HG03558 (cell line): ENCODE results near the gene CYBA.

ENCODE experiments used
- ATAC-seq: cut with Tn5 transposase; IDR thresholded peaks from one replicate; pipeline ENCODE4 v1.9.1; 2021; ENCODE audit warnings: moderate number of reproducible peaks; ENCODE audit not compliant: unreplicated experiment; ENCODE audit errors: extremely low read depth

CYBA gene

DNA sequence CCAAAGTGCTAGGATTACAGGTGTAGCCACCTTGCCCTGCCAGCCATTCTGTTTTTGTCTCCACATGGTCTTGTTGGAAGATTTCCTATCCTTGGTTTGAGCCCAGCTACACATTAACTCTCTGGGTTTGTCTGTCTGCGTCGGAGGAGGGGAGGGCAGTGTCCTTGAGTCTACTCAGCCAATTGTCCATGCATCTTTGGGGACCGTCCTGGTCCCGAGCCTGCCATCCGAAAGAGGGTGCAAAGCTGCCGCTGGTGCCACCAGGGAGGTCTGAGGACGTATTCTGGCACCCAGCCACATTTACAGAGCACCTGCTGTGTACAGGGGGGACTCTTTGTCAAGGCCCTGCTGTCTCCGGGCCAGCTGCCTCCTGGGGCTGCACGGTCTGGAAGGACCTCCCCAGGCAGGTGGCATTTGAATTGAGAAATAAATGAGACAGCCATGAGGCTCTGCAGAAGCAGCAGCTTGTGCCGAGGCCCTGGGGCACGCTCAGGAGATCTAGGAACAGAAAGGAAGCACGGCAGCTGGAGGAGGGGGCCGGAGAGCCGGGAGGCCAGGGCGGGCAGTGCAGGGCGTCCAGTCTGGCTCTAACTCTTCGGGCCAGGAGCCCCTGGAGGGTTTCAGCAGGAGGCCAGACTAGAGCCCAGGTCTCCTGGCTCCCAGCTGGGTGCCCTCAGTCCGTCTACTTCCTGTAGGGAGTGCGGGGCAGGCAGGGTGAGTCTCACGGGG is 1.5 kb downstream of the CYBA start:
- ATAC-seq: no peak

DNA sequence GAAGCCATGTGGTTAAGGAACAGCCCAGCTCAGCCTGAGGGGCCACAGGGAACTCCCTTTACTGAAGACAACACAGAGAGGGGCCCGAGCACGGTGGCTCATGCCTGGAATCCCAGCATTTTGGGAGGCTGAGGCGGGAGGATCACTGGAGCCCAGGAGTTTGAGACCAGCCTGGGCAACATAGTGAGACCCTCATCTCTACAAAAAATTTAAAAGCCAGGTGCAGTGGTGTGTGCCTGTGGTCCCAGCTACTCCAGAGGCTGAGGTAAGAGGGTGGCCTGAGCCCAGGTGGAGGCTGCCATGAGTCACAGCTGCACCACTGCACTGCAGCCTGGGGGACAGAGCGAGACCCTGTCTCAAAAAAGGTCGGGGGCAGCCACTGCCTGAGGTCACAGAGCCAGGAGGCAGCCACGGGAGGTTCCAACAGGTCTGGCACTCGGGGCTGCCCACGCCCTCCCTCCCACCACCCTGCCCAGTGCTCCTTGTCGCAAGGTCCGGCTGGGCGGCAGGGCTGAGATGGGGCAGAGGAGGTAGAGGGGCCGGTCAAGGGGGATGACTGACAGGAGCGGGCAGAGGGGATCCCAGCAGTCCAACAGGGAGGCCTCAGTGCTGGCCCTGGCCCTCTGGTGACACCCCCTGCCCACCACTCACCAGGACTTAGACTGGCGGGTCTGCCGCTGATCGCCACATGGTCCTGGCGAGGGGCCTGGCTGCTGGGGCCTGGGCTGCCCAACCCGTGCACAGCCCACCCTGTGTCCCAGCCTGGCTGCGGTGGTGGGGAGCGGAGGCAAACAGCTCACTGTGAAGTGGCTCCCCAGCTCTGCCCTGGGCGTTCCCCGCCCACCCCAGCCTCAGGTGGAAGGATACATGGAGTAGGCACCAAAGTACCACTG is 3.4 kb downstream of the CYBA start:
- no peak for ATAC-seq

DNA sequence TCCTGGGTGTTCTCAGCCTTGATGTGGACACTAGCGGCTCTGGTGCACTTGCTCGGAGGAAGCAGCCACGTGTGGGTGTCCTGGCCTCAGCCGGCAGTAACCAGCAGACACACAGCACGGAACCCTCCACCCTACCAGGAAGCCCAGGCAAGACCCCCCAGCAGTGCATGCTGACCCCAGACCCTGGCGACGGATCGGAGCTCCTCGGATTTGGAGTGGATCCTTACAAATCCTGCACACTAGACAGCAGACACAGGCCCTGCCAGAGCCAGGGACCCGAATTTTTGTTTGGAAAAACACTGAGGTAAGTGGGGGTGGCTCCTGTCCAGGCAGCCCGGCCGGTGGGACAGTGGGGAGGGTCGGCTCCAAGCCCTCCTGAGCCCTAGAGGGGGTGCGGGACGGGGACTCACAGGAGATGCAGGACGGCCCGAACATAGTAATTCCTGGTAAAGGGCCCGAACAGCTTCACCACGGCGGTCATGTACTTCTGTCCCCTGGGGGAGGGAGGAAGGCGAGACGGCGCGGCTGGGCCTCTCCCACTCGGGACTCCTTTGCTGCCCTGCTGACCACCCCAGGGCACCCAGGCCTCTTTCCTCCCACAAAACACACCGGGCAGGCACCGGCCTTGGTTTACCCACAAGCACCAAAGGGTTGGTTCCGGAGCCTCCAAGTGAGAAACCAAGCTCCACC is 4.4 kb downstream of the CYBA start:
- no peak for ATAC-seq

DNA sequence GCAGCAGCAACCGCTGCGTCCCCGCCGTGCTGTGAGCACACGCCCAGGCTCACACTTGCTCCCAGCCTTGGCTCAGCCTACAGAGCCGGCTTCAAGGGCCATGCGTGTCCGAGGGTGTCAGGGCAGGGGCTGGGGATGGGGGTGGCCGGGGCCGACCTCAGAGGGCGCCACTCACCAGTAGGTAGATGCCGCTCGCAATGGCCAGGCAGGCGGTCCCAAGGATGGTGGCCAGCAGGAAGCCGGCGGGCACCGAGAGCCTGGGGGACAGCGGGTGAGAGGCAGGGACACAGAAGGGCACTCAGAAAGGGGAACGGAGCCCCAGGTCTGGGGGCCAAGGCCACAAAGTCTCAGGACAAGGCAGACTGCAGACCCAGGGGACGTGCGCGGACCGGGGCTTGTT is 4.9 kb downstream of the CYBA start:
- no peak for ATAC-seq

GRCh38 chr16:88645455-88645854 is 5.4 kb downstream of the CYBA start:
- ATAC-seq: no peak

DNA sequence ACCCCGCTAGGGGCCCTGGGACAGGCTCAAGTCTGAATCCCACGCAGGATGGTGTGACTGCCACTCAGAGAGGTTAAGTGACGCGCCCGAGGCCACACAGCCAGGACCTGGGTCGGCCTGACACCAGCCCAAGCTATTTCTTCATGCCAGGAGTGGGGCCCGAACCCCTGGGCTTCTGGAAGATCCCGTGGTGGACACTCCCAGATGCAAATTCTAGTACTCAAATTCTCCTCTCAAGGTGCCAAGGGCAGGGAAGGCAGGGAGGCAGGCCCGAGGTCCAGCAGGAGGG is 7.3 kb downstream of the CYBA start:
- ATAC-seq: no peak

DNA sequence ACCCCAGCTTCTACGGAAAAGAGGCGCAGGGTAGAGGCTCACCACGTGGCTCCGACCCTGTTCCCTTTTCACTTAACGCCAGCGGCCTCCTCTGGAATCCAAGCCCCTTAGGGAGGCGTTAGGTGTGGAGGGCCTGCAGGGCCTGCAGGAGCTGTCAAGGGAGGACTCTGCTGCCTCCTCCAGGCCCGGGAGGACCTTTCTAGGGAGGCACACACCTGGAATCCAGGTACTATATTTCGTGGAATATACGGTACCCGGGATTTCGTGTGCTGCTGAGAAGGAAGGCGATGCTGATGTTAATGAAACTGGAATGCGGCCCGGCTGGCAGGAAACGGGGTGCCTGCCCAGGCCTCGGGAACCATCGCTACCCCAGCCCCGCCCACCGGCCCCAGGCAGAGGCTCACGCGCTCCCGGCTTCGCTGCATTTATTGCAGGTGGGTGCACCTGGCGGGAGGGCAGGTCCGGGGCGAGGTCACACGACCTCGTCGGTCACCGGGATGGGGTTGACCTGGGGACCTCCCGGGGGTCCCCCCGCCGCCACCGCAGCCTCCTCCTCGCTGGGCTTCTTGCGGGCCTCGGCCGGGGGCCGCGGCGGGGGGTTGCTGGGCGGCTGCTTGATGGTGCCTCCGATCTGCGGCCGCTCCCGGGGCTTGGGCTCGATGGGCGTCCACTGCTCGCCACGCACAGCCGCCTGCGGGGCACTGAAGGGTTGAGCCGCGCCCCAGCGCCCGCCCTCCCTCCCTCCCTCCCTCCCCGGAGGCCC is 7.8 kb downstream of the CYBA start:
- no peak for ATAC-seq

GRCh38 chr16:88640498-88641247 is 10.2 kb downstream of the CYBA start:
- ATAC-seq: no peak

DNA sequence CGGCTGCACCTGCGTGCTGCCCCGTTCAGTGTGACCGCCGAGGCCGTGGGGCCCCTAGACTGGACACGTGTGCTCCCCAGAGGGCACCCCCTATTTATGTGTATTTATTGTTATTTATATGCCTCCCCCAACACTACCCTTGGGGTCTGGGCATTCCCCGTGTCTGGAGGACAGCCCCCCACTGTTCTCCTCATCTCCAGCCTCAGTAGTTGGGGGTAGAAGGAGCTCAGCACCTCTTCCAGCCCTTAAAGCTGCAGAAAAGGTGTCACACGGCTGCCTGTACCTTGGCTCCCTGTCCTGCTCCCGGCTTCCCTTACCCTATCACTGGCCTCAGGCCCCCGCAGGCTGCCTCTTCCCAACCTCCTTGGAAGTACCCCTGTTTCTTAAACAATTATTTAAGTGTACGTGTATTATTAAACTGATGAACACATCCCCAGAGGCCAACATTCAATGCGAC is 10.8 kb downstream of the CYBA start:
- no peak for ATAC-seq

DNA sequence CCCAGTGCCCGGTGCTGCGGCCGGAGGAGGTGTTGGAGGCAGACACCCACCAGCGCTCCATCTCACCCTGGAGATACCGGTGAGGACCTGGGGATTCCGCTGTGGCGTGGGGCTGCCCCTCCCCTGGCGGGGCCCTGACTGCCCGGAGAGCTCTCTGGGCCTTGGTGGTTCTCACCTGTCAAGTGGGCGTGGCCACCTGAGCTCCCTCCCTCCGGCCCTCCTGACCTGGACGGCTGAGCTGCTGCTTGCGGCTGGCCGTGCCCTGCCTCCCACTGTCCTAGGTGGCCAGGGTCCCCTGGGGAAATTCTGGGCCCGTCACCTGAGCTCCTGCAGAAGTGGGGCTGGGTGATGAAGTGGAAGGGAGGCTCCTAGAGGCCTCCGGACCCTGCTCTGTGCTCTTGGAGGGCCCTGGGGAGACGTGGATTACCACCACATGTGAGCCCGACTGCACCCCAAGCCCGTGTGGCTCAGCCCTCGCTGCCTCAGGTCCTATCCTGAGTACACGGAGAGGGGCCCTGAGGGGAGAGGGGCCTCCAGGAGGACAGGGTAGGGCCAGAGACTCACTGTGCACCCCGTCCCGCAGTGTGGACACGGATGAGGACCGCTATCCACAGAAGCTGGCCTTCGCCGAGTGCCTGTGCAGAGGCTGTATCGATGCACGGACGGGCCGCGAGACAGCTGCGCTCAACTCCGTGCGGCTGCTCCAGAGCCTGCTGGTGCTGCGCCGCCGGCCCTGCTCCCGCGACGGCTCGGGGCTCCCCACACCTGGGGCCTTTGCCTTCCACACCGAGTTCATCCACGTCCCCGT is 11.4 kb downstream of the CYBA start:
- no peak for ATAC-seq

- ATAC-seq: no peak
Observed at GRCh38 chr16:88638323-88639230, 12.3 kb downstream of the CYBA start, which contains the start of gene IL17C. Gene IL17C, plus strand, starts transcription at chr16:88638572. Its CDS starts 70 bp downstream, at chr16:88638642.

GRCh38 chr16:88636488-88637265 is 14.2 kb downstream of the CYBA start:
- no peak for ATAC-seq

DNA sequence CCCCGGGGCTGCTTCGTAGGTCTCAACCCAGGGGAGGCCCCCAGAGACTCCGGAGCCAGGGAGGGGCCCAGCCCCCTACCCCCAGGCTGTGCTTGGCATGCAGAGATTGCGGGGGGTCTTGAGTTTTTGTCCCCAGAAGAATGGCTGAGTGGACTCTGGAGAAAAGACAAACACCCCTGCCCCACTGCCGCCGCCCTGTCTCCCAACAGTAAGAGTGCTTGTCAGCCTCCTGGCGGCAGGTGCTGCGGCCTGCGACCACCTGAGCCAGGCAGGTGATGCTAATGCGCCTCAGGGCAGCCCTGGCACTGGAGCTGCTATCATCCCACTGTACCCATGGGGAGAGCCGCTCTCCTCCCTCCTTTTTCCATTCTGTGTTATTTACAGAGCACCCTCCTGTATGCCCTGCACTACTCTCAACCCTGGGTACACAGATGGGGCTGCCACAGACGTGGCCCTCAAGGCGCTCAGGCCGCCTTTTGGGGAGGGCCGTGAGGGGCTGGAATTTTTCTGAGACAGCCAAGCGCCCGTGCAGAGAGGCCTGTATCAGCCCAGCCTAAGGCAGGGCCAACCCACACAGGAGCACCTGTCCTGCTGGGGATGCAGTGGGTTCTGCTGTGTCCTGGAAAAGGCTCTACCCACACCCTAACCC is 15.1 kb downstream of the CYBA start:
- no peak for ATAC-seq

GRCh38 chr16:88634994-88635670 is 15.7 kb downstream of the CYBA start:
- ATAC-seq: no peak

DNA sequence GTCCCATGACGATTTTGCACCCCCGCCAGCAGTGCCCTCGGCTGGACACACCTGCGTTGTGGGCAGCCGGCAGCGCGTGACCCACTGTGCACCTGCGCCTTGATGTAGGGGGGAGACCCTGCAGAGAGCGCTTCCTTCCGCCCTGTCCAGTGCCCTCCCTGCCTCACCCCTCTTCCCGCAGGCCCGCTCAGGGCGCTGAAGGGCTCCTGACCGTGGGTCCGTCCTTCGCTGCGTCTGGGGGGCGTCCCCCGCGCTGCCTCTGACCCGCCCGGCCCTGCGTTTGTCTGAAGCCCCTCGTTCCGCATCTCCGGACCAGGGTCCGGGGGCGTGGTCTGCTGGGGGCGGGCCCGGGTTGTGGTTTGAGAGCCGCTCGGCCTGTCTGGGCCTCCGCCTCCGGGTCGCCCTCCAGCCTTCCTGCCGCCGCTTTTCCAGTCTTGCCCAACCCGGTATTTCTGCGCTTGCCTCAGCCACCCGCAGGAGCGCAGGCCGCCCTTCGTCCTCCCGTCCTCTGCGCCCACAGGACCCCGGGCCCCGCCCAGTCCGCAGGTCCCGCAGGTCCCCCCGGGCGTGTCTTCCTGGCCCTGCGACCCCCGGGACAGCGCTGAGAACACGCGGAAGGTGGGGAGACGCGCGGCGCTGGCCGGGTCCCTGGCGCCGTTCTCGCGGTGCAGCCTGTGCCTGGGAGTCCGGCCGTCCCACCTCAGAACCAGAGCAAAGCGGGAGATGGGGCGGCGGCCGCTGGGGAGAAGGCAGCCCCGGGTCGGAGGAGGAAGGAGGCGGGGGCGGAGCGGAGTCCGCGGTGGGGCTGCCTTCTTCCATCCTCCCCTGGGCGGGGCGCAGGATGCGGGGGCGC is 16.5 kb downstream of the CYBA start:
- no peak for ATAC-seq
